ENCODE data around the gene CHST14.
A peak's percentile ranks its signal among the peaks of the same experiment; 100 is the strongest.

The CHST14 gene

GRCh38 chr15:40506964-40507571, 36.3 kb downstream of the CHST14 start:
- Histone ChIP-seq H3K9me3 (no peaks in the 10 kb centered on the region), H3K36me3 (no peaks in the 10 kb centered on the region), H3K4me3 (ENCODE audit: low read depth, low read length) (peak overlapping the region; percentile 33), H3K4me1 (peaks cover 2% of the 10 kb centered on the region; the same call in 1 of the 2 replicates), H3K27me3 (no peaks in the 10 kb centered on the region)
- peak; percentile 91 for DNase-seq
- peak; percentile 84 for TF ChIP-seq CTCF (IDR thresholded peaks at IDR 0.05; ENCODE audit: low read depth, low read length)

GRCh38 chr15:40508216-40508615, 37.4 kb downstream of the CHST14 start:
- Histone ChIP-seq H3K36me3 (no peaks in the 10 kb centered on the region), H3K9me3 (no peaks in the 10 kb centered on the region), H3K4me1 (peaks cover 3% of the 10 kb centered on the region; the same call in 1 of the 2 replicates), H3K27me3 (no peaks in the 10 kb centered on the region), H3K4me3 (ENCODE audit: low read depth, low read length) (no peak overlapping the region)
- no peak for DNase-seq
- TF ChIP-seq CTCF (IDR thresholded peaks at IDR 0.05; ENCODE audit: low read depth, low read length) = no peak

GRCh38 chr15:40510201-40510600, 39.4 kb downstream of the CHST14 start:
- H3K27me3 ChIP-seq = no peaks in the 10 kb centered on the region
- no peaks in the 10 kb centered on the region for H3K36me3 ChIP-seq
- H3K9me3 ChIP-seq = no peaks in the 10 kb centered on the region
- H3K4me3 ChIP-seq (ENCODE audit: low read depth, low read length) = no peak overlapping the region
- peaks cover 3% of the 10 kb centered on the region; the same call in 1 of the 2 replicates for H3K4me1 ChIP-seq
- no peak for DNase-seq
- no peak for TF ChIP-seq CTCF (IDR thresholded peaks at IDR 0.05; ENCODE audit: low read depth, low read length)

GRCh38 chr15:40511093-40511471, 40.3 kb downstream of the CHST14 start:
- no peak for DNase-seq
- H3K9me3 ChIP-seq = no peaks in the 10 kb centered on the region
- no peaks in the 10 kb centered on the region for H3K36me3 ChIP-seq
- peaks cover 3% of the 10 kb centered on the region; the same call in 1 of the 2 replicates for H3K4me1 ChIP-seq
- TF ChIP-seq CTCF (IDR thresholded peaks at IDR 0.05; ENCODE audit: low read depth, low read length) = no peak
- no peaks in the 10 kb centered on the region for H3K27me3 ChIP-seq
- H3K4me3 ChIP-seq (ENCODE audit: low read depth, low read length) = peak overlapping the region; percentile 64

GRCh38 chr15:40511472-40512133, 40.8 kb downstream of the CHST14 start:
- no peaks in the 10 kb centered on the region for H3K9me3 ChIP-seq
- peak overlapping the region; percentile 64 for H3K4me3 ChIP-seq (ENCODE audit: low read depth, low read length)
- H3K36me3 ChIP-seq = no peaks in the 10 kb centered on the region
- no peaks in the 10 kb centered on the region for H3K27me3 ChIP-seq
- DNase-seq = peak; percentile 70
- H3K4me1 ChIP-seq = peaks cover 3% of the 10 kb centered on the region; the same call in 1 of the 2 replicates
- no peak for TF ChIP-seq CTCF (IDR thresholded peaks at IDR 0.05; ENCODE audit: low read depth, low read length)

- DNase-seq = no peak
- Histone ChIP-seq H3K27me3 (no peaks in the 10 kb centered on the region), H3K36me3 (no peaks in the 10 kb centered on the region), H3K9me3 (no peaks in the 10 kb centered on the region), H3K4me1 (peaks cover 3% of the 10 kb centered on the region; the same call in 1 of the 2 replicates), H3K4me3 (ENCODE audit: low read depth, low read length) (no peak overlapping the region)
- no peak for TF ChIP-seq CTCF (IDR thresholded peaks at IDR 0.05; ENCODE audit: low read depth, low read length)
Observed at GRCh38 chr15:40512440-40512839, 41.7 kb downstream of the CHST14 start.

Measured in BE2C (cell line).